OCI-LY1 (cell line): ENCODE results near the gene SMAD1.

ENCODE experiments used
- H2AFZ ChIP-seq: fragments of 200-600 bp; sonication (generic), shearing (Covaris generic); 2 replicates; pipeline ENCODE4 v1.6.0; 2014; ENCODE audit warnings: antibody characterized with exemption, mild to moderate bottlenecking, low read length
- H3F3A ChIP-seq: fragments of 200-600 bp; sonication (generic), shearing (Covaris generic); 2 replicates; pipeline ENCODE4 v1.6.0; 2014; ENCODE audit warnings: mild to moderate bottlenecking, antibody characterized with exemption, low read length, moderate library complexity; ENCODE audit not compliant: insufficient read depth
- H3K27ac ChIP-seq: fragments of 200-600 bp; sonication (generic); 2 replicates; pipeline ENCODE4 v1.5.1; 2014; ENCODE audit warnings: low read length, mixed run types, mild to moderate bottlenecking, low read depth; ENCODE audit not compliant: poor library complexity, severe bottlenecking
- H3K27me3 ChIP-seq: fragments of 200-600 bp; sonication (generic); 2 replicates; pipeline ENCODE4 v1.6.0; 2014; ENCODE audit warnings: antibody characterized with exemption, mild to moderate bottlenecking, low read length, moderate library complexity; ENCODE audit not compliant: insufficient read depth
- H3K36me3 ChIP-seq: fragments of 200-600 bp; sonication (generic); 2 replicates; pipeline ENCODE4 v1.6.1; 2014; ENCODE audit warnings: mild to moderate bottlenecking, antibody characterized with exemption, low read length, moderate library complexity, mixed read lengths; ENCODE audit not compliant: insufficient read depth
- H3K4me1 ChIP-seq: fragments of 200-600 bp; sonication (generic); 2 replicates; pipeline ENCODE4 v1.5.1; 2014; ENCODE audit warnings: mild to moderate bottlenecking, low read length, moderate library complexity; ENCODE audit not compliant: insufficient read depth, severe bottlenecking
- H3K4me2 ChIP-seq: fragments of 200-600 bp; sonication (generic), shearing (Covaris generic); 2 replicates; pipeline ENCODE4 v1.6.1; 2014; ENCODE audit warnings: low read length
- H3K4me3 ChIP-seq: fragments of 200-600 bp; sonication (generic); 2 replicates; pipeline ENCODE4 v1.5.1; 2014; ENCODE audit warnings: low read length, low read depth, mild to moderate bottlenecking, mixed read lengths; ENCODE audit not compliant: poor library complexity, severe bottlenecking
- H3K79me2 ChIP-seq: fragments of 200-600 bp; shearing (Covaris generic); 2 replicates; pipeline ENCODE4 v1.6.1; 2016; ENCODE audit warnings: mixed run types, low read length, mixed read lengths; ENCODE audit not compliant: insufficient read depth
- H3K9ac ChIP-seq: fragments of 200-600 bp; sonication (generic), shearing (Covaris generic); 2 replicates; pipeline ENCODE4 v1.6.1; 2014; ENCODE audit warnings: mild to moderate bottlenecking, low read length, mixed read lengths
- H3K9me2 ChIP-seq: fragments of 200-600 bp; sonication (generic), shearing (Covaris generic); 2 replicates; pipeline ENCODE4 v1.6.1; 2014; ENCODE audit warnings: low read depth, mild to moderate bottlenecking, low read length, mixed read lengths
- H3K9me3 ChIP-seq: fragments of 200-600 bp; shearing (Covaris generic); 2 replicates; pipeline ENCODE4 v1.6.1; 2014; ENCODE audit warnings: low read length, mixed read lengths
- H4K20me1 ChIP-seq: fragments of 200-600 bp; sonication (generic), shearing (Covaris generic); 2 replicates; pipeline ENCODE4 v1.6.0; 2016; ENCODE audit warnings: mild to moderate bottlenecking, low read length; ENCODE audit not compliant: insufficient read depth
- CTCF ChIP-seq: fragments of 200-600 bp; sonication (generic), shearing (Covaris generic); IDR thresholded peaks from 2 replicates; pipeline ENCODE4 v1.5.1; 2017; ENCODE audit warnings: mild to moderate bottlenecking, antibody characterized with exemption, low read length, moderate library complexity, mixed read lengths
- EZH2 ChIP-seq: fragments of 200-600 bp; sonication (generic), shearing (Covaris generic); IDR thresholded peaks from 2 replicates; pipeline ENCODE4 v1.8.0; 2017; ENCODE audit warnings: borderline replicate concordance, mixed run types, mild to moderate bottlenecking, antibody characterized with exemption, low read length, moderate library complexity, mixed read lengths

The SMAD1 gene

GRCh38 chr4:145481164-145481941, at the start of gene SMAD1:
Gene SMAD1, plus strand, starts transcription at chr4:145481853. Its CDS starts 32,761 bp downstream, at chr4:145514614.
- peak within 1 kb of the TSS; percentile 80 for H3K4me2 ChIP-seq
- H3K36me3 ChIP-seq: peaks cover 15% of the 10 kb centered on the region
- H3K79me2 ChIP-seq: peaks cover 47% of the 10 kb centered on the region
- H3K27me3 ChIP-seq: no peaks in the 10 kb centered on the region
- no peaks in the 10 kb centered on the region for H3K9me2 ChIP-seq
- H3K9me3 ChIP-seq: no peaks in the 10 kb centered on the region
- H3K9ac ChIP-seq: peak within 1 kb of the TSS; percentile 97
- TF ChIP-seq EZH2 (no peak), CTCF (no peak)
- H2AFZ ChIP-seq: no peak within 1 kb of the TSS
- H3F3A ChIP-seq: no peaks in the 10 kb centered on the region
- peak within 1 kb of the TSS; percentile 97 for H3K27ac ChIP-seq
- H3K4me3 ChIP-seq: peak within 1 kb of the TSS; percentile 80
- peaks cover 36% of the 10 kb centered on the region for H3K4me1 ChIP-seq
- no peaks in the 10 kb centered on the region for H4K20me1 ChIP-seq

- Histone ChIP-seq H3K4me3 (no peak overlapping the region), H3K4me1 (peaks cover 6% of the 10 kb centered on the region), H2AFZ (no peak overlapping the region), H3K9me2 (no peaks in the 10 kb centered on the region), H4K20me1 (no peaks in the 10 kb centered on the region), H3K9me3 (peaks cover 11% of the 10 kb centered on the region), H3K27me3 (no peaks in the 10 kb centered on the region), H3K4me2 (no peak overlapping the region), H3K79me2 (no peaks in the 10 kb centered on the region), H3K27ac (no peak overlapping the region), H3F3A (no peaks in the 10 kb centered on the region), H3K9ac (no peak overlapping the region), H3K36me3 (no peaks in the 10 kb centered on the region)
- TF ChIP-seq CTCF (no peak), EZH2 (no peak)
These were observed 48.0 kb upstream of the SMAD1 start for GRCh38 chr4:145433684-145434083.

- no peak overlapping the region for H3K4me3 ChIP-seq
- H4K20me1 ChIP-seq: no peaks in the 10 kb centered on the region
- H3K4me2 ChIP-seq: no peak overlapping the region
- no peak overlapping the region for H3K27ac ChIP-seq
- no peaks in the 10 kb centered on the region for H3K9me2 ChIP-seq
- no peaks in the 10 kb centered on the region for H3K79me2 ChIP-seq
- peaks cover 6% of the 10 kb centered on the region for H3K4me1 ChIP-seq
- TF ChIP-seq EZH2 (no peak), CTCF (no peak)
- no peaks in the 10 kb centered on the region for H3K27me3 ChIP-seq
- H3K9ac ChIP-seq: no peak overlapping the region
- no peaks in the 10 kb centered on the region for H3K36me3 ChIP-seq
- H3K9me3 ChIP-seq: peaks cover 11% of the 10 kb centered on the region
- H3F3A ChIP-seq: no peaks in the 10 kb centered on the region
- no peak overlapping the region for H2AFZ ChIP-seq
These were observed 46.0 kb upstream of the SMAD1 start for GRCh38 chr4:145435646-145436045.
